ENCODE data around the gene TMEM11. TPM values are rescaled to one million over a fixed set of nuclear protein-coding genes. Genes with fewer than 3 reads are reported as not detected.

The TMEM11 gene
- total and polyA plus RNA-seq, 2 of the 4 experiments (the other 2 are of a cell fraction) = 19.9 to 44.7 TPM

DNA sequence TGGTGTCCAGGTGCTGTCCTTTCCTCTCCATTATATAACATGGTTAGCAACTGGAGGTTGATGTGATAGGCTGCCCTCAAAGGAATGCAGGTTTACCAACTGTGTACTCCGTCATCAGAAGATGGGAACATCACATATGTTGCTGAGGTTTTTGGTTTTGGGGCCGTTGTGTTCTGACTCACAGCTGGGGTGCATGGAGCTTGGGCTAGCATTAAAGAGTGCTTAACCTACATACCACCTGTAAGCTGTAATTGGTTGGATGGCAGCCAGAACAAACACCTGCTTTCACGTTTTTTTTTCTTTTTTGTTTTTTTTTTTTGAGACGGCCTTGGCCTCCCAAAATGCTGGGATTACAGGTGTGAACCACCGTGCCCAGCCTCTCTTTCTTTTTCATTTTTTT, 20.9 kb downstream of the TMEM11 start:
- dilution Hi-C loops (cut with HindIII; ENCODE audit: low sequenced_read_pairs, unreplicated experiment) = no loop called here
- no peak for TF ChIP-seq RCOR1 (IDR thresholded peaks at IDR 0.05; ENCODE audit: insufficient replicate concordance, low read length)
- TF ChIP-seq SMC3 (IDR thresholded peaks at IDR 0.05; ENCODE audit: low read depth, low read length) = no peak
- no peak for TF ChIP-seq MAZ (IDR thresholded peaks at IDR 0.05; ENCODE audit: borderline replicate concordance, low read depth, low read length)
- no peak for TF ChIP-seq RAD21 (IDR thresholded peaks at IDR 0.05; ENCODE audit: low read length)
- no peak for TF ChIP-seq CEBPB (IDR thresholded peaks at IDR 0.05; ENCODE audit: low read depth, low read length)
- TF ChIP-seq POLR2A (IDR thresholded peaks at IDR 0.05; ENCODE audit: low read depth, low read length) = no peak
- TF ChIP-seq MAFK (IDR thresholded peaks at IDR 0.05; ENCODE audit: low read depth, low read length) = no peak
- no peak for TF ChIP-seq NFE2L2 (IDR thresholded peaks at IDR 0.05; ENCODE audit: low read depth, low read length)
- TF ChIP-seq RFX5 (IDR thresholded peaks at IDR 0.05; ENCODE audit: low read depth, low read length) = no peak
- no peak for TF ChIP-seq BHLHE40 (IDR thresholded peaks at IDR 0.05; ENCODE audit: low read depth, low read length)
- TF ChIP-seq, protein P1, sequence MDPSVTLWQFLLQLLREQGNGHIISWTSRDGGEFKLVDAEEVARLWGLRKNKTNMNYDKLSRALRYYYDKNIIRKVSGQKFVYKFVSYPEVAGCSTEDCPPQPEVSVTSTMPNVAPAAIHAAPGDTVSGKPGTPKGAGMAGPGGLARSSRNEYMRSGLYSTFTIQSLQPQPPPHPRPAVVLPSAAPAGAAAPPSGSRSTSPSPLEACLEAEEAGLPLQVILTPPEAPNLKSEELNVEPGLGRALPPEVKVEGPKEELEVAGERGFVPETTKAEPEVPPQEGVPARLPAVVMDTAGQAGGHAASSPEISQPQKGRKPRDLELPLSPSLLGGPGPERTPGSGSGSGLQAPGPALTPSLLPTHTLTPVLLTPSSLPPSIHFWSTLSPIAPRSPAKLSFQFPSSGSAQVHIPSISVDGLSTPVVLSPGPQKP (IDR thresholded peaks at IDR 0.05; ENCODE audit: borderline replicate concordance, low read depth, low read length) = no peak
- TF ChIP-seq, protein P2, sequence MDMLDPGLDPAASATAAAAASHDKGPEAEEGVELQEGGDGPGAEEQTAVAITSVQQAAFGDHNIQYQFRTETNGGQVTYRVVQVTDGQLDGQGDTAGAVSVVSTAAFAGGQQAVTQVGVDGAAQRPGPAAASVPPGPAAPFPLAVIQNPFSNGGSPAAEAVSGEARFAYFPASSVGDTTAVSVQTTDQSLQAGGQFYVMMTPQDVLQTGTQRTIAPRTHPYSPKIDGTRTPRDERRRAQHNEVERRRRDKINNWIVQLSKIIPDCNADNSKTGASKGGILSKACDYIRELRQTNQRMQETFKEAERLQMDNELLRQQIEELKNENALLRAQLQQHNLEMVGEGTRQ (IDR thresholded peaks at IDR 0.05; ENCODE audit: low read depth, low read length) = no peak
- no peak for TF ChIP-seq FOS (IDR thresholded peaks at IDR 0.05; ENCODE audit: low read depth, low read length)
- TF ChIP-seq CHD1 (IDR thresholded peaks at IDR 0.05; ENCODE audit: low read depth, low read length) = no peak
- TF ChIP-seq, protein P3, sequence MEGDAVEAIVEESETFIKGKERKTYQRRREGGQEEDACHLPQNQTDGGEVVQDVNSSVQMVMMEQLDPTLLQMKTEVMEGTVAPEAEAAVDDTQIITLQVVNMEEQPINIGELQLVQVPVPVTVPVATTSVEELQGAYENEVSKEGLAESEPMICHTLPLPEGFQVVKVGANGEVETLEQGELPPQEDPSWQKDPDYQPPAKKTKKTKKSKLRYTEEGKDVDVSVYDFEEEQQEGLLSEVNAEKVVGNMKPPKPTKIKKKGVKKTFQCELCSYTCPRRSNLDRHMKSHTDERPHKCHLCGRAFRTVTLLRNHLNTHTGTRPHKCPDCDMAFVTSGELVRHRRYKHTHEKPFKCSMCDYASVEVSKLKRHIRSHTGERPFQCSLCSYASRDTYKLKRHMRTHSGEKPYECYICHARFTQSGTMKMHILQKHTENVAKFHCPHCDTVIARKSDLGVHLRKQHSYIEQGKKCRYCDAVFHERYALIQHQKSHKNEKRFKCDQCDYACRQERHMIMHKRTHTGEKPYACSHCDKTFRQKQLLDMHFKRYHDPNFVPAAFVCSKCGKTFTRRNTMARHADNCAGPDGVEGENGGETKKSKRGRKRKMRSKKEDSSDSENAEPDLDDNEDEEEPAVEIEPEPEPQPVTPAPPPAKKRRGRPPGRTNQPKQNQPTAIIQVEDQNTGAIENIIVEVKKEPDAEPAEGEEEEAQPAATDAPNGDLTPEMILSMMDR (conservative IDR thresholded peaks at IDR 0.05; ENCODE audit: low read depth, low read length) = no peak
- TF ChIP-seq MXI1 (IDR thresholded peaks at IDR 0.05; ENCODE audit: borderline replicate concordance, low read depth, low read length) = no peak
- DNase-seq = no peak
- H3K18ac ChIP-seq (ENCODE audit: low read depth, low read length) = no peak overlapping the region
- no peak overlapping the region for H3K14ac ChIP-seq (replicated peaks; ENCODE audit: low read depth, low read length)
- no peak overlapping the region for H3K9ac ChIP-seq (ENCODE audit: low read depth, low read length)
- H4K5ac ChIP-seq (ENCODE audit: low read depth, low read length) = no peak overlapping the region
- H3K27ac ChIP-seq (ENCODE audit: insufficient read depth, low read length) = no peak overlapping the region
- H3K4ac ChIP-seq (ENCODE audit: low read depth, low read length) = no peak overlapping the region
- intact Hi-C loops (cut with micrococcal nuclease) = no loop called here
- H2AK5ac ChIP-seq (ENCODE audit: low read depth, low read length) = no peak overlapping the region
- H3K4me2 ChIP-seq (ENCODE audit: low read depth, low read length) = no peak overlapping the region
- BruUV-seq (replicated peaks) = no TSS peak
- ChIA-PET POLR2A (ENCODE audit: unreplicated experiment) (no interaction called here), CTCF (interaction anchor here (0.7 kb wide), 1 partner anchor 25 kb away, joined by 3 read pairs; no protein-coding TSS in a partner anchor)
- in situ Hi-C loops (cut with MboI; ENCODE audit: low sequenced_read_pairs) = no loop called here
- H3K23ac ChIP-seq (ENCODE audit: low read depth, low read length) = no peak overlapping the region
- WGBS, 2 experiments (ENCODE audit: extremely low coverage in 2 of 2, insufficient read length in 1 of 2) = 80% methylated on average over 3 of the region's 5 CpGs; no CpG with 5 or more reads in 1 of the 2 experiments
- no peak overlapping the region for H2BK5ac ChIP-seq (ENCODE audit: low read depth, low read length, poor library complexity, severe bottlenecking)
- no peak overlapping the region for H4K91ac ChIP-seq (ENCODE audit: insufficient read depth, low read depth, low read length)
- H2BK15ac ChIP-seq (ENCODE audit: low read depth, low read length) = no peak overlapping the region
- no peak overlapping the region for H3K4me3 ChIP-seq (ENCODE audit: insufficient read depth, low read depth, low read length)
- no peak overlapping the region for H3K56ac ChIP-seq (ENCODE audit: extremely low read depth, insufficient read depth, low read length)
- no peak overlapping the region for H2BK20ac ChIP-seq (ENCODE audit: low read depth, low read length)
- H3K36me3 ChIP-seq (ENCODE audit: control insufficient read depth, insufficient read depth, low read length) = peaks cover 25% of the 10 kb centered on the region
- H3K9me3 ChIP-seq (ENCODE audit: control insufficient read depth, insufficient read depth, low read length) = no peaks in the 10 kb centered on the region
- no peak overlapping the region for H2BK120ac ChIP-seq (ENCODE audit: low read depth, low read length)
- H3K9me1 ChIP-seq (ENCODE audit: insufficient read depth, low read length) = peaks cover 19% of the 10 kb centered on the region
- peaks cover 7 to 45% of the 10 kb centered on the region in 2 experiments; a peak in 3 of 4 replicates for H3K79me1 ChIP-seq (ENCODE audit: low read depth in 1 of 2, low read length in 2 of 2)
- H3K4me1 ChIP-seq (ENCODE audit: control insufficient read depth, insufficient read depth, low read length) = peaks cover 9% of the 10 kb centered on the region; the same call in 1 of the 2 replicates
- H2AFZ ChIP-seq (replicated peaks; ENCODE audit: low read length, poor library complexity) = no peak overlapping the region
- no peaks in the 10 kb centered on the region for H3K27me3 ChIP-seq (ENCODE audit: control insufficient read depth, insufficient read depth, low read length)
- peaks cover 20% of the 10 kb centered on the region for H4K20me1 ChIP-seq (ENCODE audit: insufficient read depth, low read length)
- no peak for ATAC-seq (ENCODE audit: low read depth)
- H2AK9ac ChIP-seq (replicated peaks; ENCODE audit: low read depth, low read length, poor library complexity) = no peak overlapping the region
- H4K8ac ChIP-seq (ENCODE audit: low read depth in 2 of 2, low read length in 2 of 2) = no peak overlapping the region

Data from IMR-90 (cell line).